Measurements from ENCODE around the gene ERC2.

ERC2 gene

GRCh38 chr3:56187051-56187450, 281.2 kb downstream of the ERC2 start:
- no peak for DNase-seq (ENCODE audit: low spot score)

- no peak for DNase-seq (ENCODE audit: low spot score)
Measured at GRCh38 chr3:56185827-56186226, 282.4 kb downstream of the ERC2 start.

DNA sequence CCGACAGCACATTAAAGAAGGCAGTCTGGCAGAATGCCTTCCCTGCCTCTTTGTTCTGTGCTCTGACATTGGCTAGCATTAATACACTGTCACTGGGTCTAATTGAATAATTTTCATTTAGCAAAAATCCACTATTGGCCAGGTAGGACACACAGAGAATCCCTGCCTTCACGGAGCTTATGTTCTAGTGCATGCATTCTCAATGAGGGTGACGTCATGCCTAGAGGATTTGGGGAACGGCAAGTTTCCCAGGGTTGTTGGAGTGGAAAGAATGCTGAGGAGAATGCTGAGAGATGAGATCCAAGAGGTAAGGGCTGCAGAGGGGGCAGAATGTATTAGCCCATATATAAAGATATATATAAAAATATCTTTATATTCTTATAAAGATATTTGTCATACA, 284.7 kb downstream of the ERC2 start:
- DNase-seq (ENCODE audit: low spot score) = no peak

- DNase-seq (ENCODE audit: low spot score) = no peak
Measured at GRCh38 chr3:56180433-56180832, 287.8 kb downstream of the ERC2 start.

DNA sequence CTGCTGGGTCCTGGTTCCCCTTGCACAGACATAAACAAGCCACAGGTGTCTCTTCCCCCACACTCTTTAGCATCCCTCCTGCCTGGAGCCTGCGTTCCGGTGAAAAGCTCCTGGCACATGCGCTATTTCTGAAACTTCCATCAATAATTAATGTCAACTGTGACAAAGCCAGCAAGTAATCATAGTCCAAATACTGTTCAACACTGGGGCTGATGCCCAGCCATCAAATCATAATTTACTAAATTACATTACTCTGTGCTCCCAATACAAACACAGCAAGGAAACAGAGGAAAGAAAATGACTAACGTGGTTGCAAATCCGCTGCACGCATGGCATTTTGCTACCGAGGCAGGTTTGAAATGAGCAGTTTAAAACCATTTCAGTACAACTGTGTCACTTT, 294.7 kb downstream of the ERC2 start:
- no peak for DNase-seq (ENCODE audit: low spot score)

GRCh38 chr3:56164436-56164835, 303.8 kb downstream of the ERC2 start:
- DNase-seq (ENCODE audit: low spot score) = no peak

GRCh38 chr3:56157693-56158362, 310.4 kb downstream of the ERC2 start:
- peak; percentile 1 for DNase-seq (ENCODE audit: low spot score)

- no peak for DNase-seq (ENCODE audit: low spot score)
Measured at GRCh38 chr3:56154297-56154696, 314.0 kb downstream of the ERC2 start.

DNA sequence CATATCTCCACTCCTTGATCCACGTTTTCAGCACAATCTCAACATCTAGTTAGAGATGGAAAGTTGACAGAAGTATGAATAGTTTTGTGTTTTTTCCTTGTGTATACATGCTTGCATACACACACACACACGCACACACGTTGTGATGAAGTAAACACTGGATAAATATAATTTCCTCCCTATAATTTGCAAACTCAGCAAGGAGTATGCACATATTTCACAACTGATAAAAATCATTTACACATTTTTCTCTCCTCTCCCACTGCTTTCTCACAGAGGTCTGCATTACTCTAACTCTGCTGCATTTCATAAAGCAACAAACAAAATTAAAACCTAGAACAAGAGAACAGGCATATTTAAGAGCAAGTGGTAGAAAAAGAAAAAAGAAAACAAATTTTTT, 320.9 kb downstream of the ERC2 start:
- no peak for DNase-seq (ENCODE audit: low spot score)

- DNase-seq (ENCODE audit: low spot score) = no peak
Measured at GRCh38 chr3:56145410-56145809, 322.9 kb downstream of the ERC2 start.

DNA sequence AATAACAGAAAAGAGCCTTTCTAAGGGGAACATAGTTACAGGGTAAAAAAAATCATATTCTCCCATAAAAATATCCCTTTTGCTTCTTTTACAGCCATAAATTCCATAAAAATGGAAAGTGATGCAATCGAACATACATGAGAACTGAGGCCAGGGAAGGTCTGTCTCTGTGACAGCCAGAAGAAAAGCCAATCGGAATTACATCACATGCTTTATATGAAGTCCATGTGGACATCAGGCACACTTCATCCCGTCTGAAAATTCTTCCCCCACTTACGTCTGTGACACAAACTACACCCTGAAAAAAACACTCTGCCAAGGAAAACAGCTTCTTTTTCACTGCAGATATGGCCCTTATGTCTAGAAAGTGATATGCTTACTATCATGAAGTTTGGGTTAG, 323.5 kb downstream of the ERC2 start:
- DNase-seq (ENCODE audit: low spot score) = no peak

GRCh38 chr3:56137415-56137814, 330.9 kb downstream of the ERC2 start:
- DNase-seq (ENCODE audit: low spot score) = no peak

- DNase-seq (ENCODE audit: low spot score) = no peak
Measured at GRCh38 chr3:56136514-56136913, 331.8 kb downstream of the ERC2 start.

DNA sequence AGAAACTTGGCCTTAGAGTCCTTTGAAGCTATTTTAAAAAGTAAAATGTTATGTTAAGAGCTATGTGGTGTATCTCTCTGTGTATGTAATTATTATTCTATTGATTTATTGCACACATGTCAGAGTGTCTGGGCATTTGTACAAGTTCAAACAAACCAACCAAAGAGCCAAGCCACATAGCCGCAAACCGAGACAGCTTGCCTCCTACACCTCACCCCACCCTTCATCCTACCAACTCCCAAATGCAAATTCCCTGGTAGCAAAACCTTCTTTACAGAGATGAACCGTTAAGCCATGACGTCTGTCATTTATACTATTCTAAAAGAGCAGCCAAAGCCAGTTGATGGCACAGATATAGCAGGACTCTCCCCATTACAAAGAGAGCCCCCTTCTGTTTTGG, 332.3 kb downstream of the ERC2 start:
- no peak for DNase-seq (ENCODE audit: low spot score)

- no peak for DNase-seq (ENCODE audit: low spot score)
Measured at GRCh38 chr3:56133423-56133822, 334.8 kb downstream of the ERC2 start.

- no peak for DNase-seq (ENCODE audit: low spot score)
Measured at GRCh38 chr3:56132762-56133161, 335.5 kb downstream of the ERC2 start.

- no peak for DNase-seq (ENCODE audit: low spot score)
Measured at GRCh38 chr3:56131974-56132590, 336.2 kb downstream of the ERC2 start.

- no peak for DNase-seq (ENCODE audit: low spot score)
Measured at GRCh38 chr3:56130036-56130435, 338.2 kb downstream of the ERC2 start.

DNA sequence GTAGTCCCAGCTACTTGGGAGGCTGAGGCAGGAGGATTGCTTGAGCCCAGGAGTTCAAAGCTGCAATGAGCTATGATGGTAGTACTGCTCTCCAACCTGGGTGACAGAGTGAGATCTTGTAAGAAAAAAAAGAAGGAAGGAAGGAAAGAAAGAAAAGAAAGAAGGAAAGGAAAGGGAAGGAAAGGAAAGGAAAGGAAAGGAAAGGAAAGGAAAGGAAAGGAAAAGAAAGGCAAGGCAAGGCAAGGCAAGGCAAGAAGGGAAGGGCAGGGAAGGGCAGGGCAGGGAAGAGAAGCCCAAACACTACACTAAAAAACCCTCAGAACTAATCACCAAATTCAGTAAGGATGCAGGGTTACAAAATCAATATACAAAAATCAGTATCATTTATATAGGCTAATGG, 341.6 kb downstream of the ERC2 start:
- no peak for DNase-seq (ENCODE audit: low spot score)

- no peak for DNase-seq (ENCODE audit: low spot score)
Measured at GRCh38 chr3:56125358-56126005, 342.8 kb downstream of the ERC2 start.

DNA sequence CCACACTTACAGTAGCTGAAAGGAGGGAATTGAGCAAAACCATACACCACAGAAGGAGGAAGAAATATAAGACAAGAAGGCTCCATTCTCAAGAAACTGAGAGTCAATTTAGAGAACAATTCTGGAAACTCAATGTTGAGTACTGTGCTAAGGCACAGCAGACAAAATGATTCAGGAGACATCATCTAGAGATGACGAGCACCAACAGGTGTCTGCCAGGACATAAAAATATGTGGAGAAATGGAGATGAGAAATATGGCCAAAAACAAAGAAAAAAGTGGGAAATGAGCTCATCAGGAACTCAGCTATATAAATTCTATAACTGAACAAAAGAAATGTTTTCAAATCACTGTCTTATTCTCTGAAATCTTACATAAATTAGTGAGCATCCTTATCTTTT, 343.7 kb downstream of the ERC2 start:
- no peak for DNase-seq (ENCODE audit: low spot score)

DNA sequence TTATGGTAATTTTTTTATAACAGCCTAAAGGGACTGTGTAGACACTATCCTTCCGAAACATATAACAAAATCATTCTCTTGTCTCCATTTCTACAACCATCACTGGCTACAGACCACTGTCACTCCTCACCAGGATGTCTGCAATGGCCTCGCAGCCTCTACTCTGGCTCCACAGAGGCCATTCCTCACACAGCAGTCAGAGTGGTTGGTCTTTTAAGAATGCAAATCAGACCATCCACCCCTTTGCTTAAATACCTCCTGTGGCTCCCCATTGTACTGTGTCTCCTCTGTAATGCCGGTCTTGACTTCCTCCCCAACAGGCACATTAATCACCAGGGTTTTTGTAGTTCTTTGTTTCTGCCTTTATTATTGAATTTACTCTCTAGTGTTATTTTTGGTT, 344.8 kb downstream of the ERC2 start:
- no peak for DNase-seq (ENCODE audit: low spot score)

DNA sequence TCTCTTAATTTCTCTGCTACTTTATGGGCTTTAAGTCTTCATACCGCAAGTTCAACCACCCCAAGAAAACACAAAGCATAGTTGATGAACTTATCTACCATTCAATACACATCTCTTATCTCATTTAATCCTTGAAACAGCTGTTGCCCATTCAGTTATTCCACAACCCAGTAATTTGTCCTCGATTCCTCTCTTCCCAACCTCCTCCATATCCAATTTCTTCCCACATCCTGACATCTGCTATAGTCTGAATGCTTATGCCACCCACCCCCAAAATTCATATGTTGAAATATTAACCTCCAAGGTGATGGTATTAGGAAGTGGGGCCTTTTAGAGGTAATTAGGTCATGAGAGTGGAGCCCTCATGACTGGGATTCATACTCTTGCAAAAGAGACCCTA, 345.4 kb downstream of the ERC2 start:
- no peak for DNase-seq (ENCODE audit: low spot score)

DNA sequence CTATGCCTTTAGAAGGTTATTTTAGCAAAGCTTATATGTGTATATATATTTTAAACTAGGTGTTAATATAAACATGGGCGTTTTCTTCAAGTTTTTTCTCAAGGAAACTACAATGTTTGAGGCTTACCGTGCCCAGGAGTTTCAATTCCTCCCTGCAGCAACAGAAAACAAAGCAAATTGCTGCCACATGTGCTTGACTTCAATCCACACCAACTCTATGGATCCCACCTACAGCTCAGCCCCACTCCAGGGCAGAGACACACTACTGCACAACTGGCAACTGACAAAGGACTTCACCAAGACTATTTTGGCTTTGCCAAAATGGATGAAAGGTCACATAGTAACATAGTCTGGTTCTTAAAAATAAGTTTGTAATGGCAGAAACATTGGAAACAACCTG, 346.6 kb downstream of the ERC2 start:
- no peak for DNase-seq (ENCODE audit: low spot score)
